Limb (tissue), 2 donors: ENCODE data around the gene CIP2A.

Experiments
- DNase-seq, 2 donors: peaks; one replicate each; pipeline ENCODE4 v3.0.0-alpha.2; 2016; ENCODE audit errors: extremely low spot score in 2 of 2

CIP2A gene

GRCh38 chr3:108511055-108511454 lies 78.2 kb downstream of the CIP2A start:
- no peak for DNase-seq

GRCh38 chr3:108510496-108510895 lies 78.7 kb downstream of the CIP2A start, which contains the start of gene MYH15:
Gene MYH15 (minus strand): TSS chr3:108510596. CDS start chr3:108510530, 66 bp downstream.
- DNase-seq = no peak

- no peak for DNase-seq
Measured at GRCh38 chr3:108509871-108510270, 79.4 kb downstream of the CIP2A start.

GRCh38 chr3:108509263-108509662 lies 80.0 kb downstream of the CIP2A start:
- no peak for DNase-seq

GRCh38 chr3:108507902-108508301 lies 81.3 kb downstream of the CIP2A start:
- DNase-seq = no peak

- DNase-seq = no peak
Measured at GRCh38 chr3:108505811-108506210, 83.4 kb downstream of the CIP2A start.

- no peak for DNase-seq
Measured at GRCh38 chr3:108503722-108504121, 85.5 kb downstream of the CIP2A start.

GRCh38 chr3:108501535-108501934 lies 87.7 kb downstream of the CIP2A start:
- DNase-seq = no peak

- no peak for DNase-seq
Measured at GRCh38 chr3:108500728-108501127, 88.5 kb downstream of the CIP2A start.
